Adipocyte (in vitro differentiated cells): Measurements from ENCODE around the gene AMBN.
"Not testable (repeated sequence)": the region's sequence is repeated elsewhere in the genome, so short reads cannot be mapped to it uniquely, and the experiment has no call there.

Experiments used
- DNase-seq: peaks from one replicate; pipeline ENCODE4 v3.0.0-alpha.2; 2015; ENCODE audit warnings: low read depth
- H3K27me3 ChIP-seq: replicated peaks from 2 replicates; pipeline ENCODE4 v1.7.0; 2013; ENCODE audit warnings: mild to moderate bottlenecking, low read length, moderate library complexity; ENCODE audit not compliant: control insufficient read depth, insufficient read depth
- H3K36me3 ChIP-seq: 2 replicates; pipeline ENCODE4 v1.7.0; 2013; ENCODE audit warnings: low read length, mild to moderate bottlenecking, moderate library complexity; ENCODE audit not compliant: control insufficient read depth, insufficient read depth, severe bottlenecking
- H3K4me1 ChIP-seq: 2 replicates; pipeline ENCODE4 v1.7.0; 2013; ENCODE audit warnings: mild to moderate bottlenecking, low read length, moderate library complexity; ENCODE audit not compliant: control insufficient read depth, insufficient read depth
- H3K4me3 ChIP-seq: 2 replicates; pipeline ENCODE4 v1.7.0; 2013; ENCODE audit warnings: mild to moderate bottlenecking, low read length, moderate library complexity
- H3K9ac ChIP-seq: 2 replicates; pipeline ENCODE4 v1.7.0; 2013; ENCODE audit warnings: mild to moderate bottlenecking, low read length, moderate library complexity
- H3K9me3 ChIP-seq: 2 replicates; pipeline ENCODE4 v1.7.0; 2013; ENCODE audit warnings: mild to moderate bottlenecking, low read length, moderate library complexity; ENCODE audit not compliant: control insufficient read depth

AMBN gene

GRCh38 chr4:70634482-70634881, 42.4 kb downstream of the AMBN start:
- no peaks in the 10 kb centered on the region for H3K9me3 ChIP-seq
- no peak for DNase-seq
- H3K4me1 ChIP-seq, result peaks cover 13% of the 10 kb centered on the region
- no peak overlapping the region for H3K4me3 ChIP-seq
- no peaks in the 10 kb centered on the region for H3K27me3 ChIP-seq
- no peaks in the 10 kb centered on the region for H3K36me3 ChIP-seq
- H3K9ac ChIP-seq, result no peak overlapping the region

- Histone ChIP-seq H3K9me3 (no peaks in the 10 kb centered on the region), H3K36me3 (no peaks in the 10 kb centered on the region), H3K9ac (no peak overlapping the region), H3K4me3 (peak overlapping the region; percentile 9), H3K4me1 (peaks cover 7% of the 10 kb centered on the region), H3K27me3 (no peaks in the 10 kb centered on the region)
- no peak for DNase-seq
Measured at GRCh38 chr4:70637239-70637913, 45.3 kb downstream of the AMBN start.

GRCh38 chr4:70640192-70640591, 48.1 kb downstream of the AMBN start:
- no peaks in the 10 kb centered on the region for H3K36me3 ChIP-seq
- DNase-seq, result no peak
- H3K4me3 ChIP-seq, result no peak overlapping the region
- no peaks in the 10 kb centered on the region for H3K9me3 ChIP-seq
- no peak overlapping the region for H3K9ac ChIP-seq
- H3K27me3 ChIP-seq, result no peaks in the 10 kb centered on the region
- H3K4me1 ChIP-seq, result peaks cover 5% of the 10 kb centered on the region

GRCh38 chr4:70650741-70651140, 58.7 kb downstream of the AMBN start:
- H3K9ac ChIP-seq, H3K27me3 ChIP-seq, H3K9me3 ChIP-seq, H3K4me1 ChIP-seq, H3K4me3 ChIP-seq, H3K36me3 ChIP-seq, DNase-seq: not testable (repeated sequence)

GRCh38 chr4:70651864-70652506, 59.9 kb downstream of the AMBN start:
- peak overlapping the region; percentile 46 for H3K4me3 ChIP-seq
- DNase-seq, result peak; percentile 75
- no peaks in the 10 kb centered on the region for H3K27me3 ChIP-seq
- no peaks in the 10 kb centered on the region for H3K9me3 ChIP-seq
- peak overlapping the region; percentile 43 for H3K9ac ChIP-seq
- H3K4me1 ChIP-seq, result no peaks in the 10 kb centered on the region
- no peaks in the 10 kb centered on the region for H3K36me3 ChIP-seq

GRCh38 chr4:70654605-70655011, 62.6 kb downstream of the AMBN start:
- Histone ChIP-seq H3K4me3 (no peak overlapping the region), H3K4me1 (no peaks in the 10 kb centered on the region), H3K27me3 (no peaks in the 10 kb centered on the region), H3K9ac (no peak overlapping the region), H3K36me3 (no peaks in the 10 kb centered on the region), H3K9me3 (no peaks in the 10 kb centered on the region)
- no peak for DNase-seq
